Measurements from ENCODE around the gene UNC13C. TPM values are rescaled to one million over a fixed set of nuclear protein-coding genes. Genes with fewer than 3 reads are reported as not detected.

Gene UNC13C
- polyA plus RNA-seq, 1 donor from 2014 or later = 4.0 TPM

DNA sequence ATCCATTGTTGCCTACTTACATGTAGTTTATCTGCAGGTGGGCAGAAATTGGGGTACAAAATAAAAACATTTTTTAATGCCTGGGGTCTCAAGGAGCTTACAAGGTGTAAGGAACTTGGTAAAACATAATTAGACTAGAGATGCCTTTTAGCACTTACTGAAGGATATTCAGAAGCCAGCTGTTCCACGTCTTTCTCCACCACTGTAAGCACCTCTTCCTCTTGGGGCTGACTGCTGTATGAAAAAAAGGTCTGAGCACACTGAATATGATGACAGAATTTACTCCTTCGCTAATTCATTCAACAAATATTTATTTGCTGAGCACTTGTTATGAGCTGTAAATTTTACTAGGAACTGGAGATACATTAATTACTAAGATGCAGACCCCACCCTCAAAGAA is 539.1 kb downstream of the UNC13C start:
- Histone ChIP-seq H3F3A (ENCODE audit: insufficient read depth, low read length, poor library complexity, severe bottlenecking) (no peaks in the 10 kb centered on the region), H3K9ac (ENCODE audit: low read length) (no peak overlapping the region), H3K9me3 (ENCODE audit: low read length) (no peaks in the 10 kb centered on the region), H3K27me3 (ENCODE audit: insufficient read depth, low read depth, low read length) (no peaks in the 10 kb centered on the region), H3K4me2 (ENCODE audit: low read length) (no peak overlapping the region), H3K4me3 (ENCODE audit: low read length) (no peak overlapping the region), H4K20me1 (ENCODE audit: insufficient read depth) (no peaks in the 10 kb centered on the region), H2AFZ (ENCODE audit: low read depth, low read length) (no peak overlapping the region), H3K9me2 (ENCODE audit: insufficient read depth, low read length) (no peaks in the 10 kb centered on the region), H3K79me2 (replicated peaks; ENCODE audit: insufficient read depth, low read length) (no peaks in the 10 kb centered on the region), H3K27ac (ENCODE audit: low read length) (no peak overlapping the region), H3K36me3 (ENCODE audit: insufficient read depth, low read length) (no peaks in the 10 kb centered on the region)
- TF ChIP-seq, protein P1, sequence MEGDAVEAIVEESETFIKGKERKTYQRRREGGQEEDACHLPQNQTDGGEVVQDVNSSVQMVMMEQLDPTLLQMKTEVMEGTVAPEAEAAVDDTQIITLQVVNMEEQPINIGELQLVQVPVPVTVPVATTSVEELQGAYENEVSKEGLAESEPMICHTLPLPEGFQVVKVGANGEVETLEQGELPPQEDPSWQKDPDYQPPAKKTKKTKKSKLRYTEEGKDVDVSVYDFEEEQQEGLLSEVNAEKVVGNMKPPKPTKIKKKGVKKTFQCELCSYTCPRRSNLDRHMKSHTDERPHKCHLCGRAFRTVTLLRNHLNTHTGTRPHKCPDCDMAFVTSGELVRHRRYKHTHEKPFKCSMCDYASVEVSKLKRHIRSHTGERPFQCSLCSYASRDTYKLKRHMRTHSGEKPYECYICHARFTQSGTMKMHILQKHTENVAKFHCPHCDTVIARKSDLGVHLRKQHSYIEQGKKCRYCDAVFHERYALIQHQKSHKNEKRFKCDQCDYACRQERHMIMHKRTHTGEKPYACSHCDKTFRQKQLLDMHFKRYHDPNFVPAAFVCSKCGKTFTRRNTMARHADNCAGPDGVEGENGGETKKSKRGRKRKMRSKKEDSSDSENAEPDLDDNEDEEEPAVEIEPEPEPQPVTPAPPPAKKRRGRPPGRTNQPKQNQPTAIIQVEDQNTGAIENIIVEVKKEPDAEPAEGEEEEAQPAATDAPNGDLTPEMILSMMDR (IDR thresholded peaks at IDR 0.05; ENCODE audit: poor library complexity, severe bottlenecking) = no peak
- no peak for TF ChIP-seq EP300 (conservative IDR thresholded peaks at IDR 0.05; ENCODE audit: poor library complexity, severe bottlenecking)
- TF ChIP-seq EZH2 (IDR thresholded peaks at IDR 0.05; ENCODE audit: borderline replicate concordance, insufficient read depth, low read length, poor library complexity, severe bottlenecking) = no peak
- TF ChIP-seq, protein P2, sequence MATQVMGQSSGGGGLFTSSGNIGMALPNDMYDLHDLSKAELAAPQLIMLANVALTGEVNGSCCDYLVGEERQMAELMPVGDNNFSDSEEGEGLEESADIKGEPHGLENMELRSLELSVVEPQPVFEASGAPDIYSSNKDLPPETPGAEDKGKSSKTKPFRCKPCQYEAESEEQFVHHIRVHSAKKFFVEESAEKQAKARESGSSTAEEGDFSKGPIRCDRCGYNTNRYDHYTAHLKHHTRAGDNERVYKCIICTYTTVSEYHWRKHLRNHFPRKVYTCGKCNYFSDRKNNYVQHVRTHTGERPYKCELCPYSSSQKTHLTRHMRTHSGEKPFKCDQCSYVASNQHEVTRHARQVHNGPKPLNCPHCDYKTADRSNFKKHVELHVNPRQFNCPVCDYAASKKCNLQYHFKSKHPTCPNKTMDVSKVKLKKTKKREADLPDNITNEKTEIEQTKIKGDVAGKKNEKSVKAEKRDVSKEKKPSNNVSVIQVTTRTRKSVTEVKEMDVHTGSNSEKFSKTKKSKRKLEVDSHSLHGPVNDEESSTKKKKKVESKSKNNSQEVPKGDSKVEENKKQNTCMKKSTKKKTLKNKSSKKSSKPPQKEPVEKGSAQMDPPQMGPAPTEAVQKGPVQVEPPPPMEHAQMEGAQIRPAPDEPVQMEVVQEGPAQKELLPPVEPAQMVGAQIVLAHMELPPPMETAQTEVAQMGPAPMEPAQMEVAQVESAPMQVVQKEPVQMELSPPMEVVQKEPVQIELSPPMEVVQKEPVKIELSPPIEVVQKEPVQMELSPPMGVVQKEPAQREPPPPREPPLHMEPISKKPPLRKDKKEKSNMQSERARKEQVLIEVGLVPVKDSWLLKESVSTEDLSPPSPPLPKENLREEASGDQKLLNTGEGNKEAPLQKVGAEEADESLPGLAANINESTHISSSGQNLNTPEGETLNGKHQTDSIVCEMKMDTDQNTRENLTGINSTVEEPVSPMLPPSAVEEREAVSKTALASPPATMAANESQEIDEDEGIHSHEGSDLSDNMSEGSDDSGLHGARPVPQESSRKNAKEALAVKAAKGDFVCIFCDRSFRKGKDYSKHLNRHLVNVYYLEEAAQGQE (IDR thresholded peaks at IDR 0.05; ENCODE audit: borderline replicate concordance) = no peak
- no peak for TF ChIP-seq RAD21 (conservative IDR thresholded peaks at IDR 0.05)
- no peak for TF ChIP-seq TAF1 (IDR thresholded peaks at IDR 0.05; ENCODE audit: low read depth)
- no peak for TF ChIP-seq SMC3 (conservative IDR thresholded peaks at IDR 0.05; ENCODE audit: poor library complexity)
- no peak for TF ChIP-seq POLR2AphosphoS5 (IDR thresholded peaks at IDR 0.05)
- TF ChIP-seq MXI1 (conservative IDR thresholded peaks at IDR 0.05; ENCODE audit: poor library complexity, severe bottlenecking) = no peak

DNA sequence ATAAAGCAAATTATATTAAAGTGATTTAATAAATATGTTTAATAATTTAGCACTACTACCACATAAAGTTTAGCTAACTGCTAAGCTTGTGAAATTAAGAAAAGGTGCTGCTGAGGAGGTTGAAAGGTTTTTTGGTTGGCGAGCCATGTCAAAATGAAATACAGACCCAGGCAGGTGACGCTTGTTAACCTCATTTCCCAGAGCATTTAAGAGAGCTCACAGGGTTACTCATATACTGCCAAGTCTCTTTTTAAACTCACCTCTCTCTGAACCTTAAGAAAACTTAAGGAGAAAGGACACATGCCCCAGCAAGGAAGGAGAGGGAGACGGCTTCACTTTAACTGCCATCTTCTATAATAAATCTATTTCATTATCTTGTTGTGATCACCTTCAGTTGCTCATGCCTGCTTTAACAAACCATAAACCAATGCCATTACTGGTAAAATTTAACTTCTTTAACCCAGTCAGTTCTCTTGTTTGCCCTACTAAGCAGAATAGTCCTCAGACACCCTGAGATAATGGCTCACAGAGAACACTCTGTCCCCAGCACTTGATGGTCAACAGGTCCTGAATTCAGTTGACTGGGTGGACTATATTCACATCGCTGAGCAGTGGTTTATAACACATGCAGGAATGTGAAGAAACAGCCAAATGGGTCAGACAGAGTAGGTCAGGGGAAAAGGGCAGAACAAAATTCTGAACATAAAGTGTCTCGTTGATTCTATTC is 540.1 kb downstream of the UNC13C start:
- TF ChIP-seq POLR2AphosphoS5 (IDR thresholded peaks at IDR 0.05) (no peak), TAF1 (IDR thresholded peaks at IDR 0.05; ENCODE audit: low read depth) (no peak), RAD21 (conservative IDR thresholded peaks at IDR 0.05) (no peak), EP300 (conservative IDR thresholded peaks at IDR 0.05; ENCODE audit: poor library complexity, severe bottlenecking) (no peak), SMC3 (conservative IDR thresholded peaks at IDR 0.05; ENCODE audit: poor library complexity) (no peak), MXI1 (conservative IDR thresholded peaks at IDR 0.05; ENCODE audit: poor library complexity, severe bottlenecking) (no peak), EZH2 (IDR thresholded peaks at IDR 0.05; ENCODE audit: borderline replicate concordance, insufficient read depth, low read length, poor library complexity, severe bottlenecking) (no peak)
- TF ChIP-seq, protein P2 (IDR thresholded peaks at IDR 0.05; ENCODE audit: borderline replicate concordance) = no peak
- TF ChIP-seq, protein P1 (IDR thresholded peaks at IDR 0.05; ENCODE audit: poor library complexity, severe bottlenecking) = no peak
- H3F3A ChIP-seq (ENCODE audit: insufficient read depth, low read length, poor library complexity, severe bottlenecking) = no peaks in the 10 kb centered on the region
- H3K9ac ChIP-seq (ENCODE audit: low read length) = no peak overlapping the region
- no peaks in the 10 kb centered on the region for H3K79me2 ChIP-seq (replicated peaks; ENCODE audit: insufficient read depth, low read length)
- no peaks in the 10 kb centered on the region for H3K9me3 ChIP-seq (ENCODE audit: low read length)
- H3K27ac ChIP-seq (ENCODE audit: low read length) = no peak overlapping the region
- no peaks in the 10 kb centered on the region for H3K27me3 ChIP-seq (ENCODE audit: insufficient read depth, low read depth, low read length)
- no peaks in the 10 kb centered on the region for H4K20me1 ChIP-seq (ENCODE audit: insufficient read depth)
- H2AFZ ChIP-seq (ENCODE audit: low read depth, low read length) = no peak overlapping the region
- H3K9me2 ChIP-seq (ENCODE audit: insufficient read depth, low read length) = no peaks in the 10 kb centered on the region
- no peak overlapping the region for H3K4me2 ChIP-seq (ENCODE audit: low read length)
- H3K36me3 ChIP-seq (ENCODE audit: insufficient read depth, low read length) = no peaks in the 10 kb centered on the region
- no peak overlapping the region for H3K4me3 ChIP-seq (ENCODE audit: low read length)

Measured in neural cell (in vitro differentiated cells).